GM21447 (cell line): ENCODE data around the gene ADARB2.
"Not testable (repeated sequence)": the region's sequence is repeated elsewhere in the genome, so short reads cannot be mapped to it uniquely, and the experiment has no call there.

Source experiments
- ATAC-seq: cut with Tn5 transposase; IDR thresholded peaks from one replicate; pipeline ENCODE4 v1.9.1; 2021; ENCODE audit not compliant: unreplicated experiment

ADARB2 gene

GRCh38 chr10:1737222-1738061 lies at the start of gene ADARB2:
Gene ADARB2 (minus strand): TSS chr10:1737525.
- peak; percentile 59 for ATAC-seq

- ATAC-seq, result no peak
Measured at GRCh38 chr10:1785835-1786234, 48.5 kb upstream of the ADARB2 start.

- ATAC-seq, result no peak
Measured at GRCh38 chr10:1782841-1783240, 45.5 kb upstream of the ADARB2 start.

GRCh38 chr10:1779796-1780195 lies 42.5 kb upstream of the ADARB2 start:
- no peak for ATAC-seq

- ATAC-seq, result no peak
Measured at GRCh38 chr10:1778375-1778969, 41.1 kb upstream of the ADARB2 start.

GRCh38 chr10:1776127-1776662 lies 38.9 kb upstream of the ADARB2 start:
- no peak for ATAC-seq

GRCh38 chr10:1774796-1775195 lies 37.5 kb upstream of the ADARB2 start:
- no peak for ATAC-seq

GRCh38 chr10:1773204-1773603 lies 35.9 kb upstream of the ADARB2 start:
- ATAC-seq, result not testable (repeated sequence)

GRCh38 chr10:1766049-1766448 lies 28.7 kb upstream of the ADARB2 start:
- ATAC-seq, result no peak

GRCh38 chr10:1762076-1762475 lies 24.8 kb upstream of the ADARB2 start:
- no peak for ATAC-seq

GRCh38 chr10:1754506-1755153 lies 17.3 kb upstream of the ADARB2 start:
- ATAC-seq, result no peak

GRCh38 chr10:1752153-1752552 lies 14.8 kb upstream of the ADARB2 start:
- no peak for ATAC-seq

GRCh38 chr10:1747590-1748157 lies 10.3 kb upstream of the ADARB2 start:
- no peak for ATAC-seq

- ATAC-seq, result no peak
Measured at GRCh38 chr10:1746796-1747195, 9.5 kb upstream of the ADARB2 start.

- ATAC-seq, result no peak
Measured at GRCh38 chr10:1745780-1746456, 8.6 kb upstream of the ADARB2 start.

- ATAC-seq, result no peak
Measured at GRCh38 chr10:1744524-1744923, 7.2 kb upstream of the ADARB2 start.

- no peak for ATAC-seq
Measured at GRCh38 chr10:1743141-1743540, 5.8 kb upstream of the ADARB2 start.

GRCh38 chr10:1741450-1741849 lies 4.1 kb upstream of the ADARB2 start:
- ATAC-seq, result no peak

GRCh38 chr10:1739751-1740150 lies 2.4 kb upstream of the ADARB2 start:
- no peak for ATAC-seq

- peak; percentile 62 for ATAC-seq
Measured at GRCh38 chr10:1738950-1739349, 1.6 kb upstream of the ADARB2 start.

- ATAC-seq, result no peak
Measured at GRCh38 chr10:1736972-1737221, 428 bp downstream of the ADARB2 start.
